HCT116 (cell line): ENCODE data around the gene UBA52.
"Not testable (repeated sequence)": the region's sequence is repeated elsewhere in the genome, so short reads cannot be mapped to it uniquely, and the experiment has no call there.

Source experiments
- POLR2A ChIP-seq: IDR thresholded peaks from 2 replicates; pipeline ENCODE4 v1.7.0; 2011; ENCODE audit warnings: borderline replicate concordance; ENCODE audit not compliant: insufficient read depth, insufficient read length; ENCODE audit errors: extremely low read depth
- POLR2AphosphoS5 ChIP-seq: IDR thresholded peaks from 2 replicates; pipeline ENCODE4 v1.6.1; 2011; ENCODE audit warnings: mild to moderate bottlenecking, low read depth, low read length, moderate library complexity
- SIN3A ChIP-seq: IDR thresholded peaks from 2 replicates; pipeline ENCODE4 v1.6.1; 2012; ENCODE audit warnings: low read depth

GRCh38 chr19:18540200-18540599 lies 31.5 kb upstream of the UBA52 start:
- TF ChIP-seq SIN3A, POLR2AphosphoS5, POLR2A: not testable (repeated sequence)
